COR-L47 (cell line): ENCODE measurements around the gene RICTOR.

ENCODE experiments used
- DNase-seq: peaks from one replicate; lab custom pipeline; 2025; lab: John Stamatoyannopoulos, UW

Gene RICTOR

DNA sequence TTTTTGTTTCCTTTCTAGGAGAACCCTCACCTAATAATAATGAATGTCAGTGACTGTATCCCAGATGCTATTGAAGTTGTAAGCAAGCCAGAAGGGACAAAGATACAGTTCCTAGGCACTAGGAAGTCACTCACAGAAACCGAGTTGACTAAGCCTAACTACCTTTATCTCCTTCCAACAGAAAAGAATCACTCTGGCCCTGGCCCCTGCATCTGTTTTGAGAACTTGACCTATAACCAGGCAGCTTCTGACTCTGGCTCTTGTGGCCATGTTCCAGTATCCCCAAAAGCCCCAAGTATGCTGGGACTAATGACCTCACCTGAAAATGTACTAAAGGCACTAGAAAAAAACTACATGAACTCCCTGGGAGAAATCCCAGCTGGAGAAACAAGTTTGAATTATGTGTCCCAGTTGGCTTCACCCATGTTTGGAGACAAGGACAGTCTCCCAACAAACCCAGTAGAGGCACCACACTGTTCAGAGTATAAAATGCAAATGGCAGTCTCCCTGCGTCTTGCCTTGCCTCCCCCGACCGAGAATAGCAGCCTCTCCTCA is 141.3 kb downstream of the RICTOR start:
- no peak for DNase-seq

DNA sequence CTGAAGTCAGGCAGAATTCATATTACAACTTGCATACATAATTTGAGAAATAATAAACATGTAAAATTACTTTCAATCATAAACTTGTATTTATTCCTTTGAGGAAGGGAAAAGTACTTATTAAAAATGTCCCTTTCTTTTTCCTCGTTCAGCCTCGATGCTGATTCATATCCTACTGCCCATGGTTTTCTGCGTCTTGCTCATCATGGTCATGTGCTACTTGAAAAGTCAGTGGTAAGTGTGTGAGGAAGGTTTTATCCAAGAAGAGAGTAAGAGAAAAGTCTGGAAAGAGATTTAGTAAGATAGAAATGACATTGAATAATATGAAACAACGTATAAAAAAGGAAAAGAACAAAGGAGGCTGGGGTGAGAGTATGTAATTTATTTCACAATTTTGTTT is 142.5 kb downstream of the RICTOR start:
- DNase-seq = no peak

DNA sequence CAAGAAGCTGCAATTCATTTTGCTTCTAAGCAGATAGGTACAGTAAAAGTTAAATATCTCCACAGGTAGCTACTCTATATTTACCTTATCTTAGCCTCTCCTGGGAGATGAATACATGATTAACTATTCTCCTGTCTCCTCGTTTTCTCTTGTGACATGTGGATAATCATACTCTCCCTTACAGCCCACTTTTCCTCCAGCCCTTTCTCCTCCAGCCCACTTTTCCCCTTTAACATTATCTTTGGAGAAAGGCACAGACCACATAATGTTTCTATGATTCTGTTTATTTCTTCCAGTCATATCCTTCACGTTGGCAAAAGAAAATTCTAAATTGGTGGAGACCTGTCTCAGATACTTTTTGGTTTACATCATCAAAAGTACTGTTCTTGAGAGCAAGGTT is 144.4 kb downstream of the RICTOR start:
- no peak for DNase-seq

DNA sequence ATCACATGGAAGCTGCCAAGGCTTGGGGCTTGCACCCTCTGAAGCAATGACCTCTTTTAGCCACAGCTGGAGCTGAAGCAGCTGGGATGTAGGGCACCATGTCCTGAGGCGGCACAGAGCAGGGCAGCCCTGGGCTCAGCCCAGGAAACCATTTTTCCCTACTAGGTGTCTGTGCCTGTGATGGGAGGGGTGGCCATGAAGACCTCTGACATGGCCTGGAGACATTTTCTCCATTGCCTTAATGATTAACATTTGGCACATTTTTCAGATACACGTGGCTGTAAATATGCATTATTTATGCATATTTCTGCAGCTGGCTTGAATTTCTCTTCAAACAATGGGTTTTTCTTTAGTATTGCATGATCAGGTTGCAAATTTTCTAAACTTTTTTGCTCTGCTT is 146.7 kb downstream of the RICTOR start:
- no peak for DNase-seq

DNA sequence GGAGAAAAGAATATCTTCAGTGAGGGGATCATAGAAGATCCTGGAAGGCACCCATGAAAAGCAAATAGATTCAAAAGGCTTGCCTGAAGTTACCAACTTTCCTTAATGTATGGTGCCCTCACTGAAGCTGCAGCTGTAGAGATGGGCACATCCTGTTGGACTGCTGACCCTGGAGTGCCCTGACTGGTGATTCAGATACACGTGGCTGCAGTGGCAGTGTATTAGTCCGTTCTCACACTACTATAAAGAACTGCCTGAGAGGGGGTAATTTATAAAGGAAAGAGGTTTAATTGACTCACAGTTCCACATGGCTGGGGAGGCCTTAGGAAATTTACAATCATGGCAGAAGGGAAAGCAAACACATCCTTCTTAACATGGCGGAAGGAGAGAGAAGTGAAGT is 148.1 kb downstream of the RICTOR start:
- DNase-seq = no peak

DNA sequence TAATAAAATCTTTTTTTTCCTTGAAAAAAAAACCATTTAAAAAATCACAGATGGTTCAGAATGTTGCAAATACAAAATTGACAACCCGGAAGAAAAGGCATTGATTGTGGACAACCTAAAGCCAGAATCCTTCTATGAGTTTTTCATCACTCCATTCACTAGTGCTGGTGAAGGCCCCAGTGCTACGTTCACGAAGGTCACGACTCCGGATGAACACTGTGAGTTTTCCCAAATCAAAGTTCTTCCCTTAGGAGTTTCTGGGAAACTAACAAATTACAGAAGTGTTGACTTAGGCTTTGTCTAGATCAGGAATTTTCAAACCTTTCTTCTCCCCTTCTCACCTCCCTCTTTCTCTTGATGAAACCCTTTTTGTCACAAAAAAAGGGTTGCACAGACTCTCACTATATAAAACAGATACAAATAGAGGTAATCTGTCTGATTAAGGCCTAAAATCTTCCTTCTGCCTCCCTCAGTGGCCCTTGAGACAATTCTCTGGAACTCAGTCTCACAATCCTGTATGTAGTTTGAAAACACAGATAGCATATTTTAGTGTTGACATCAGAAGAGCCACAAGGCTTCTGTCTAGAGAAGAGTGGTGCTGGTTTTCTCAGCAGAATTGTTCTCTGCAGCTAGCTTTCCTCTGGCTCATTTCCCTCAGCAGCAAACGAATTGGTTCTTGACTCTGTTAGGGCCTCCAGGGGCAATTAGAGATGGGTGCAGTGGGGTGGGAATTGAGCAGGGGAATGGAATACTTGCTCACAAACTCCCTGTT is 148.9 kb downstream of the RICTOR start:
- no peak for DNase-seq

DNA sequence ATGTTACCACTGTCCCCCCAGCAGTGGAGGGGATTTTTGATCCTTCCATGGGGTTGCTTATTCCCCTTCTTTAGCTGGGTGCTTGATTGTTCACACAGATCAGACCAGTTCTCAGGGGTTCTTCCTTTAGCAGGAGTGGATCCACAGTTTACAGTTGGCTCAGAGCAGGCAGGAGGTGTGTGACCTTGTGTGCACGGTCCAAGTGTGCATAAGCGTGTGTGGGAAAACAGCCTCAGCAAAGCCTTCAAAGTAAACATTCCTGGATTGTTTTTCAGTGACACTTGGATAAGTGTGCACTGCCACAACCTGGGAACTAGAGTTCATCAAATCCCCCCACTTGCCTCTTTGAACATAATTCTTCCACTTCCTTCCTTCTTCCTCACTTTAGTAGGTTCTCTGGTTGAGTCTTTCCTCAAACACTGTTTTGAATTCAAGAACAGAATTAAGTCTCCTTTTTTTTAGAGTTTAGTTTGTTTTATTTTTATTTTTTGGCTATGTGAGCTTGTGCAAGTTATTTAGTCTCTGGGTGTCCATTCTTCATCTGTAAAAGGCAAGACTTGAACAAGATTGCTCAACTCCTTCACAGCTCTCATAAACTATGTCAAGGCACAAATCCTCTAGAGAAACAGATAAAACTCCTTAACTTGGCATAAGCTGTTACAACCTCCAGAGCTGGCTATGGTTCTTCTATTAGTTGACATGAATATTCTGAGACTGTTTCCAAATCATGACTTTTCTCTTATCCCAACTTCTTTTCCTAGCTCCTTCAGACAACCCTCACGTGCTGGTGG is 150.3 kb downstream of the RICTOR start:
- no peak for DNase-seq

DNA sequence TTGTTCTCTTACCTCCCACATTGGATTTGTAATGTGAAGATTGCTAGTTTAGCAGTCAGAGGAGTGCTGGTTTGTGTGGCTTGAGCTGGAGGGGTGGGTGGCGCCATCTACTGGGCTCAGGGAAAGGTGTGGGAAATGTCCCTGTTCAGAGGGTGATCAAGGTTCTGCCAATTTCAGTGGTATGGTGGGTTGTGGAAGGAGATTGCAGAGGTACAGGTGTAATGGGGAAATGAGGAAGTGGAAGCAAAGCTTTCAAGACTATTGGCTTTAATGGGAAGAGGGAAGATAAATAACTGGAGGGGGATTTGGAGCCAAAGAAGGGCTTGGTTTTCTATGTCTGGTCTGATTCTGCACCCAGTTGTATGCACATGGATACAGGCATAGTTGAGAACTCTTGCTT is 152.0 kb downstream of the RICTOR start:
- peak; percentile 0 for DNase-seq

DNA sequence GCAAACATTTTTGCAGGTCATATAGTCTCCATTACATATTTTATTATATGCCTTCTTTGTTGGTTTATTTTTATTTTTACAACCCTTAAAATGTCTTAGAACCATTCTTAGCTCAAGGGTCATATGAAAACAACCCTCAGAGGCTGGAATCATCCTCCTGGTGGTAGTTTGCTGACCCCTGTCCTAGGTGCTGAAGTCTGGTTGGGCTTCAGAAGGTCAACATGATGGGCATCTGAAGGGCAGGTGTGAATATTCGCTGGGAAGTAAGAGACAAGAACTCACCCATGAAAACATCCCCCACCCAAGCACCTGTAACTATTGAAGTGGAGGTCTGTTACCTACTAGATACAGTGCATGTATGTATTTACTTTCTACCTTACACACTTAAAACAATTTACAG is 153.0 kb downstream of the RICTOR start:
- DNase-seq = no peak

DNA sequence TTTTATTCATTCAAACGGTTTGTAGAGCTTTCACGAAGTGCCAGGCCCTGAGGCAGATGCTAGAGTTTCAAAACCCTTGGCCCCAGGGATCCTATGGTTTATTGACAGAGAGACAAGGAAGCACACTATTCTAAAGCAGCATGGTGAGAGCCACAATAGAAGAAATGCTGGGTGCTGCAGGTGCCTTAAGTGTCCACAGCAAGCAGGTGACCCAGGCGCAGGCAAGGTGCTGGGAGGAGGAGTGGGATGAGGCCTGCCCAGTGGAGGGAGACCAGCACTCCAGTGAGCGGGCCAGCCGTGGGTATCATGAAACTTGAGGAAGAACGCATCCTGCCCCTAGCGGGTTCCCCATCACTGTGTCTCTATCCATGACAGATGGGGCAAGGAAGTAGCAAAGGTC is 157.4 kb downstream of the RICTOR start:
- no peak for DNase-seq

DNA sequence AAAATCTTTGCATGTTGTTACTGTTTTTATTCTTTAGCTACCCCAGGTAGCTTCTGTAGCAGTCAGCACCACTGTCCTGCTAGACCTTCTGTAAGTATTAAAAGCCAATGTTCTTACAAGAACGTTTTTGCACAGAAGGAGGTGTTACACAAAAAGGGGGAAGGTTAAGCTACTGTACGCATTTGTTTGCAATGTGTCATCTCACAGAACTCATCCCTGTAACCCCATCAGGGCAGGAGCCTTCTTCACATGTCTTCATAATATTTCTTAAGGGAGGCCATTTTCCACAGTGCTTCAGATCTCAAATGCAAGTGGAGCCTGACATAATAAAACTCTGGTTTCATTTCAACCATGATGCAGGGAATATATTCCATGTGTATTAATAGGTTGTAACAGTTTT is 160.5 kb downstream of the RICTOR start:
- no peak for DNase-seq

DNA sequence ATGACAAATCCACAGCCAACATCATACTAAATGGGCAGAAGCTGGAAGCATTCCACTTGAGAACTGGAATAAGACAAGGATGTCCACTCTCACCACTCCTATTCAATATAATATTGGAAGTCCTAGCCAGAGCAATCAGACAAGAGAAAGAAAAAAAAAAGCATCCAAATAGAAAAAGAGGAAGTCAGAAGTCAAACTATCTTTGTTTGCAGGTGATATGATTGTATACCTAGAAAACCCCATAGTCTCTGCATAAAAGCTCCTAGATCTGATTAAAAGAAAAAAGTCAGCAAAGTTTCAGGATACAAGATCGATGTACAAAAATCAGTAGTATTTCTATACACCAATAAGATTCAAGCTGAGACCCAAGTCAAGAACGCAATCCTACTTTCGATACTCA is 162.3 kb downstream of the RICTOR start:
- no peak for DNase-seq

DNA sequence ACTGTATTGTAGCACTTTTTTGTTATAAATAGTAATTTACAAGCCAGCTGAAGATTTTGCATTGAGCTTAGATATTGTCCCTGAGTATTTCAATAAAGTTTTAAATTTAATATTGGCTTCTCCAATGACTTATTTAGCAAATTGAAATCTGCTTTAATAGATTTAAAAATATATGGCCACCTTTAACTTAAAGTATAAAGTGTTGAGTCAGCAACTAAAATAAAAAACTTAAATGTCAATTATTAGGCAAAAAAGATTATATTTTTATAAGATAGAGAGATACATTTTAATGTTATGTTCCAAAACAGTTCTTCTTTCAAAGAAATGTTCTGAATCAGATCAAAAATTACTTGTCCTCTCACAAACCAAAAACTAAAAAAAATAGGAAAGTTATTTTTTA is 167.7 kb downstream of the RICTOR start:
- DNase-seq = no peak

DNA sequence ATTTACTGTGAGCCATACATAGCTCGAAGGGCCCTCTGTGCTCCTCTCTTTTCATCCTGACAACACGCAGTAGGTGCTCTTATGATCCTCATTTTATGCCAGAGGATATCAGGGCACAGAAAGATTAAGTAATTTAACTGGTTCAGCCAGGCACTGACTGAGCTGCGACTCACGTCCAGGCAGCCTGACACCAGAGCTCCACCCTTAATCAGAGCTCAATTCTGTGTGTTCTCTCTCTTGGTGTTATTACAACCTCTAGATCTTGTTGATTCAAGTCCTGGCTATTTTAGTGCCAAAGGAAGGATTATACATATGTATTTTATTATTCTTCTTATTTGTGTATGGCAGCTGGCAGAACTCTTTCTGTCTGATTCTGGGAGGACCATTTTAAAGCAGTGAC is 168.7 kb downstream of the RICTOR start:
- no peak for DNase-seq

DNA sequence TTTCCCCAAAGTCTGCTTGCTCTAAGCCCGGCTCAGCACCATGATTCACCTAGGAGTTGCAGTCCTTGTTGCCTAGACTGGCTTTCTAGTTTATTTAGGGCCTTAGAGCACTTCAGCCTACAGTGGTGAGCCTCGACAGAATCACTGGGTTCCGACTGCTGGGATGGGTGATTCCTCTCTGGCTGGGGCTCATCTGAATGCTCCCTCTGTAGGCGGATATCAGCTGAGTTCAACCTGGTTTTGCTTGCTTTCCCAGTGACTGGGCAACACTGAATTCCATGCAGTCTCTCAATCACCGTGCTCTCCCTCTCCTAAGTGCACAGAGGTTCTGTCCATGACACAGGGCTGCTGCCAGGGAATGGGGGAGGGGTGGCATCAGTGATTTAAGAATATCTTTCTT is 174.3 kb downstream of the RICTOR start:
- no peak for DNase-seq

DNA sequence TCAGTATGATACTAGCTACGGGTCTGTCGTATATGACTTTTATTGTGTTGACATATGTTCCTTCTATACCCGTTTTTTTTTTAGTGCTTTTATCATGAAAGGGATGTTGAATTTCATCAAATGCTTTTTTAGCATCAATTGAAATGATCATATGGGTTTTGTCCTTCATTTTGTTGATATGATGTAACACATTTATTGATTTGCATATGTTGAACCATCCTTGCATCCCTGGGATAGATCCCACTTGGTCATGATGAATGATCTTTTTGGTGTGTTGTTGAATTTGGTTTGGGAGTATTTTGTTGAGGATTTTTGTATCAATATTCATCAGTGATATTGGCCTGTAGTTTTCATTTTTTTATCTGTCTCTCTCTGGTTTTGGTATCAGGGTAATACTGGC is 177.4 kb downstream of the RICTOR start:
- no peak for DNase-seq

DNA sequence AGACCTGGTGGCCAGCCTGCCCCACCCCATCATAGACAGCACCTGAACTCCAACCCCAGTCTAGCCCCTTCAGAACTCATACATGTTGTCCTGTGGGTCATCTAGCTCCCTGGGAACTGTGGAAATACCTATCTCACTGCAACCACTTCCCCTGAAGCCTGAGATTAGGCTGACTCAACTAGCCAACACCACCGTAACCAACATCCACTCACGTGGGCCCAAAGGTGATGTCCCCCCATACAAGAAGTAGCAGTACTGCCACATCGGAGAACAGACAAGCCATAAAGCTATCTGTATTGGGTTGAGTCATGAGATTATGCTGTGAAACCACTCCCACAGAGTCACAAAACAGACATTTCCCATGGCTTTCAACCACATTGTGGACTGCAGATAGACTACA is 181.8 kb downstream of the RICTOR start:
- DNase-seq = no peak

DNA sequence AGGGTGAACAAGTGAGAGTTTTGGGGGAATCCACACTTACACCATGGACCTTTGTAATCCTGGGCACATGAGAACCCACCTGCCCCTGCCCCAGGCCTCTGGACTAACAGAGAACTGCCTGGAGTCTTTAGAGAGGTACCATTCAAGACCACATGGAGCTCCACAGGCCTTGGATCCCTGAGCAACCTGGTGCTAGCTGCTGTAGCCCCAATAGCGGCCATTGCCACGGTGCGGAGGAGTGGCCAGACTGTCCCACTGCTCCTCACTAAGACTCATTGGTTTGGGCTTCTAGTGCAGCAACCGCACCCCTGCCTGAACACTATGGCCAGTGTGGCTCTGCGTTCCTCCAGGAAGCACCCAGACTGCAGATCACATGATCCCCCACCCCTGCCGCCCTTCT is 182.6 kb downstream of the RICTOR start:
- DNase-seq = no peak

DNA sequence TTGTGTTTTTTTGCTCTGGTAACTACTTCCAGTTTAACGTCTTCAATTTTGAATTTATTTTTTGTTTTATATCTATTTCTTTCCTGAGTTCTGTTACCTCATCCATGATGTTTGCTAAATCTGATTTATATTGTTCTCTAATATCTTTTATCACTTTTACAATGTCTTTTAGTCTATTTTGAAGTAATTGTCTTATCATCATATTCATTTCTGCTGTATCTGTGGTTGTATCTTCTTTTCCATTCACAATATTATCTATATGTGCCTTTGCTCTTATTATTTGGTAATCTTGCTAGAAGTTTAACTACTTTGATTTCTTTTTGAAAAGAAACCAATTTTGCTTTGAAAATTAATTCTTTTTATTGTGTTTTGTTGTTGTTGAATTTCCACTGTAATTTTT is 184.8 kb downstream of the RICTOR start:
- DNase-seq = no peak

DNA sequence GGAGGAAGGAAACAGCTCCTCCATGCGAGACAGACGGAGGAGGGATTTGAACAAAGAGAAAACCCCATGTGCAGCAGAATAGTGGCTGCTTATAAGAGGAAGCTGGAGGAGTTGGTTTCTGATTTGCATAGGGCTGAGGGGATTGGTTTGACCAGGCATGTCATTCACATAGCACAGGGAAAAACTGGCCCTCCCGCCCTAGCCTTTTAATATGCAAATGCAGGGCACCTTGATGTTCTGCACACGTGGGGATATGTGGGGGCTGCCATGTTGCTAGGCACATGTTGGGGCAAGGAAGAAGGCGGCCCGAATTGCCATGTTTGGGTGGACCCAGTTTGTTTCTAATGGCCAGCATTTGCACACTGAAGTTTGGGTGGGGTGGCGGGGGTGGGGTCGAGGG is 186.2 kb downstream of the RICTOR start:
- DNase-seq = no peak
